Measurements from ENCODE around the gene PLAAT4.
A peak's percentile ranks its signal among the peaks of the same experiment; 100 is the strongest.
"Not testable (repeated sequence)": the region's sequence is repeated elsewhere in the genome, so short reads cannot be mapped to it uniquely, and the experiment has no call there.

PLAAT4 gene

GRCh38 chr11:63573881-63574855, 37.6 kb downstream of the PLAAT4 start:
- DNase-seq (ENCODE audit: low spot score): peak; percentile 66

GRCh38 chr11:63574856-63575602, 38.4 kb downstream of the PLAAT4 start:
- no peak for DNase-seq (ENCODE audit: low spot score)

GRCh38 chr11:63578882-63579281, 42.3 kb downstream of the PLAAT4 start:
- not testable (repeated sequence) for DNase-seq (ENCODE audit: low spot score)

DNA sequence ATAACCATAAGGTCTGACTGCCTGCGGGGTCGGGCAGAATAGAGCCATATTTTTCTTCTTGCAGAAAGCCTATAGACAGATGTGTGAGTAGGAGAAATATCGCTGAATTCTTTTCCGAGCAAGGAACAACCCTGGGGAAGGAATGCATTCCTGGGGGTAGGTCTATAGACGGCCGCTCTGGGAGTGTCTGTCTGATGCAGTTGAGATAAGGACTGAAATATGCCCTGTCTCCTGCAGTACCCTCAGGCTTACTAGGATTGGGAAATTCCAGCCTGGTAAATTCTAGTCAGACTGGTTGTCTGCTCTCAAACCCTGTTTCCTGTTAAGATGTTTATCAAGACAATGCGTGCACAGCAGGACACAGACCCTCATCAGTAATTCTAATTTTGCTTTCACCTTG, 44.6 kb downstream of the PLAAT4 start:
- not testable (repeated sequence) for DNase-seq (ENCODE audit: low spot score)

DNA sequence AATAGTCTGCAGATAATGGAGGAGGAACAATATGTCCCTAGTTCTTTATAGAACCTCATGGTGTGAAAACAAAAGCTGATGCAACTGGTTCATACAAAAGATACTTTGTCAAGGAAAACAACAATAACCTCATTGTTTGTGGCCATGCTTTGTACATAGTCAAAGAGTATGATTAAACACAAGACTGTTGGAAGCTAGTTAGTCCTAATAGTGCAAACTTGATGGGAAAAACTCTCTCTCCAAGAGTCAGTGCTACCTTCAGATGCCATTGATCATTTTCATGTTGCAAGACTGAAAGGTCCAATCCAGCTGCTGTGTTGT, 46.7 kb downstream of the PLAAT4 start:
- DNase-seq (ENCODE audit: low spot score): no peak

DNA sequence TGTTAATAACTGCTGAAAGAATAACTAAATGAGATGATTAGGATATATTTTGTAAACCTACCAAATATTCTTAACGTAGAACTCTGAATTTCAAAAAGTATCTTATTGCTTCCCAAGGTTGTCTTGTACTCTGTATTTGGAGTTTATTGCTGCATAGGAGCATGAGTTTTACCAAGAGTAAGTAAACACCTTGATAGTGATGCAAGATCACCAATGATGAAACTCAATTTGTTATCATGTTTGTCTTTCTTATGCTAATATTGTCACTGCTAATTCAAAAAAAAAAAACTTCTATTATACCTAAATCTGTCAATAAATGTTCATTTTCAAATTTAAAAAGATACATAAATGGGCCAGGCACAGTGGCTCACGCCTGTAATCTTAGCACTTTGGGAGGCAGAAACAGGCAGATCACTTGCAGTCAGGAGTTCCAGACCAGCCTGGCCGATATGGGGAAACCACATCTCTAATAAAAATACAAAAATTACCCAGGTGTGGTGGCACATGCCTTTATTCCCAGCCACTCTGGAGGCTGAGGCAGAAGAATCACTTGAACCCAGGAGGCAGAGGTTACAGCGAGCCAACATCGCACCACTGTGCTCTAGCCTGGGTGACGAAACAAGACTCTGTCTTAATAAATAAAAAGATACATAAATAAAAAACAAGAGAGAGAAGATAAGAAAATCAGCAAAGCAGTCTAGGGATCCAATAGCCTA, 50.0 kb downstream of the PLAAT4 start:
- DNase-seq (ENCODE audit: low spot score): no peak

- no peak for DNase-seq (ENCODE audit: low spot score)
These were observed 52.4 kb downstream of the PLAAT4 start for GRCh38 chr11:63589000-63589399.

DNA sequence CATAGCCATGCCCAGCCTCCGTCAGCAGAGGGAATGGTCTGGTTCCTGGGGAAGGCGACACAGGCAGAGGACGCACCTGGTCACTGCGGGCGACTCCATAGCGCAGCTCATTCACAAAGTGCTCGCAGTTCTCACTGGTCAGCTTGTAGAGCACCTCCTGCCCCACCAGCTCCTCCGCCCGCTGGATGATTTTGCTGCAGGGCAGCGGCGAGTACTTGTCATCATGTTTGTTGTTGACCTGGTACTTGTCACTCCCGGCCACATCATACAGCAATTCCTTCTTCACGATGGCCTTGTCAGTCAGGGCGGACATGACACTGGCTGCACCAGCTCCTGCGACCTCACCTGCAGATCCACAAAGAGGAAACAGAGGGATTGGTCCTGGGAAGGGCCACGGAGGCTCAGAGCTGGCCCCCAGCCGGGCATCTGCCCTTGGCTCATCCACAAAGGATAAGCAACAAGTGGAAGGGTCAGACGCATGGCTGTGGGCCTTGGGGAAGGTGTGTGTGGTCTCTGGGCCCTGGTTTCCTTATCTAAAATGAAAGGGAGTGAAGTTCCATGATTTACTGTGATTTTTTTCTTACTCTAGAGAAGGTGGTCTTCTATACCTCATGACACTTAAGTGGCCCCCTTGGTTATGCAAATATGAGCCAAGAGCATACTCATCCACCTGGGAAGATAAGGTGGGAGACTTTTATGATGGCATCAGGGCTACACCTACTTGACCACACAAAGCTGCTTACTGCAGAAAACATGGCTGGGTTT, 53.6 kb downstream of the PLAAT4 start:
- no peak for DNase-seq (ENCODE audit: low spot score)

GRCh38 chr11:63592975-63593395, 56.4 kb downstream of the PLAAT4 start:
- DNase-seq (ENCODE audit: low spot score): no peak

- DNase-seq (ENCODE audit: low spot score): no peak
These were observed 58.7 kb downstream of the PLAAT4 start for GRCh38 chr11:63595296-63595695.
